Measurements from ENCODE around the gene ACOX3. TPM values are rescaled to one million over a fixed set of nuclear protein-coding genes. Genes with fewer than 3 reads are reported as not detected.
A peak's percentile ranks its signal among the peaks of the same experiment; 100 is the strongest.
"Not testable (repeated sequence)": the region's sequence is repeated elsewhere in the genome, so short reads cannot be mapped to it uniquely, and the experiment has no call there.

Gene ACOX3
- total RNA-seq, 1 donor from 2014 or later, result 16.6 TPM

DNA sequence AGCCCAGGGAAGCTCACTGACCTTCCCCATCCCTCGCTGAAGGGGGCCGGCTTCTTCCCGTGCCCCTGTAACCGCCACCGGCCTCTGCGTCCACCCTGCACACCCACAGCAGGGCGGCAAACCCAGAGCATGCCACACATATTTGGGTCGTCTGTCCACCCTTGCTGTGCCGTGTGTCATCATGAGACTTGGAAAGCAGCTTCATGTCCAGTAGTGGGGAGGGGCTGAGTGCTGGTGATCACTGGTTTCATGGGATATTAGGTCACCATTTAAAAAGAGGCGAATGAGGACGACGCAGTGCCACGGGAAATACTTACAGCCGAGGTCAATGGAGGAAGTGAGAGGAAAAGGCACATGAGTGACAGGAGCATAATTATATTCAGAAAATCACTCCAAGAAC, 96.1 kb downstream of the ACOX3 start:
- Mint-ChIP-seq H3K9me3 (no peaks in the 10 kb centered on the region), H3K4me1 (peaks cover 5% of the 10 kb centered on the region), H3K36me3 (ENCODE audit: low read depth) (no peaks in the 10 kb centered on the region), H3K4me3 (no peak overlapping the region), H3K27me3 (ENCODE audit: low read depth) (no peaks in the 10 kb centered on the region), H3K27ac (ENCODE audit: unreplicated experiment) (peak overlapping the region; percentile 38)
- TF ChIP-seq, protein P1, sequence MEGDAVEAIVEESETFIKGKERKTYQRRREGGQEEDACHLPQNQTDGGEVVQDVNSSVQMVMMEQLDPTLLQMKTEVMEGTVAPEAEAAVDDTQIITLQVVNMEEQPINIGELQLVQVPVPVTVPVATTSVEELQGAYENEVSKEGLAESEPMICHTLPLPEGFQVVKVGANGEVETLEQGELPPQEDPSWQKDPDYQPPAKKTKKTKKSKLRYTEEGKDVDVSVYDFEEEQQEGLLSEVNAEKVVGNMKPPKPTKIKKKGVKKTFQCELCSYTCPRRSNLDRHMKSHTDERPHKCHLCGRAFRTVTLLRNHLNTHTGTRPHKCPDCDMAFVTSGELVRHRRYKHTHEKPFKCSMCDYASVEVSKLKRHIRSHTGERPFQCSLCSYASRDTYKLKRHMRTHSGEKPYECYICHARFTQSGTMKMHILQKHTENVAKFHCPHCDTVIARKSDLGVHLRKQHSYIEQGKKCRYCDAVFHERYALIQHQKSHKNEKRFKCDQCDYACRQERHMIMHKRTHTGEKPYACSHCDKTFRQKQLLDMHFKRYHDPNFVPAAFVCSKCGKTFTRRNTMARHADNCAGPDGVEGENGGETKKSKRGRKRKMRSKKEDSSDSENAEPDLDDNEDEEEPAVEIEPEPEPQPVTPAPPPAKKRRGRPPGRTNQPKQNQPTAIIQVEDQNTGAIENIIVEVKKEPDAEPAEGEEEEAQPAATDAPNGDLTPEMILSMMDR (conservative IDR thresholded peaks at IDR 0.05), result no peak
- DNase-seq (ENCODE audit: low read depth, low spot score), result no peak

DNA sequence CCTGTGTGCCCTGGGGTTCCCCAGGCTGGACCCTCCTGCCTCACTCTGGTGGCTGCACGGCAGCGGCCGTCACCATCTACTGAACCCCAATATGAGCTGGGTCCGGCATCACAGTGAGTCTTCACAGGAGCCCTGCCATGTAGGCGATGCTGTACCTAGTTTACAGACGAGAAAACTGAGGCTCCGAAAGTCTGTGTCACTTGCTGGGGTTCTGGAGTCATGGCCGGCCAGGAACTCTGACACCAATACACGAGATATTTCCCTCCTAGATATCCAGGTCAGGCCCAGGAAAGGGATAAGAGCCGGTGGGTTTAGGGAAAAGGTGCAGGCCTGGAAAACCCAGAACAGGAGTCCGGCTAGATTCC, 96.6 kb downstream of the ACOX3 start:
- Mint-ChIP-seq H3K9me3 (no peaks in the 10 kb centered on the region), H3K36me3 (ENCODE audit: low read depth) (no peaks in the 10 kb centered on the region), H3K27me3 (ENCODE audit: low read depth) (no peaks in the 10 kb centered on the region), H3K4me3 (no peak overlapping the region), H3K27ac (ENCODE audit: unreplicated experiment) (no peak overlapping the region), H3K4me1 (peaks cover 5% of the 10 kb centered on the region)
- TF ChIP-seq, protein P1 (conservative IDR thresholded peaks at IDR 0.05), result no peak
- no peak for DNase-seq (ENCODE audit: low read depth, low spot score)

DNA sequence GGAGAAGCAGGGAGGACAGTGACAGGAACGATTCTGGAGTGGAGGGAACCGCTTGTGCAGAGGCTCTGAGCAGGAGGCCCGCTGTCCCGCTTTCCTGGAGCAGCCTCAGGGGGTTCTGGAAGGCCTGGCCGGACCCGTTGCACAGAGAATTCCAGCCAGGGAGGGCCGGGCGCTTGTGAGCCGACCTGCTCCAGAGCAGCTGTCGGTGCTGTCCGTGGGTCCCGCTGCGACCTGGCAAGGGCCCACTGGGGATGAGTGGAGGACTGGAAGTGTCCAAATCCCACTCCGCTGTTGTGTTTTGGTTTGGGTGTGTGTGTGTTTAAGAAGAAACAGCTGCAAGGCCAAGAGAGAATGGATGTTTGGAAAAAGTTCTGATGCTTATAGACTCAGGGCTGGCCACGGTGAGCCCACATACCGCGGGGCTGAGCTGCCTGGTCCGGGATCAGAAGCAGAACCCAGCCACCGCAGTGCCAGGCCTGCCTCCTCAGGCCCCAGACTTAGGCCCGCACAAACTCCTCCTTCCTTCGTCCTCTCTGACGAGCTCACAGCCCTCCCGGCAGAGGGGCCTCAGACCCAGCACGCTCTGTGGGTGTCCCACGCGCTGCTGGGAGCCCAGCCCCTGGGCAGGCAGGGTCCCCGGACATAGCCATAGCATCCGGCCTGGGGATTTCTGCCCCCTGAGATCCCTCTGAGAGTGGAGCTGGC, 97.1 kb downstream of the ACOX3 start:
- H3K9me3 Mint-ChIP-seq, result no peaks in the 10 kb centered on the region
- TF ChIP-seq, protein P1 (conservative IDR thresholded peaks at IDR 0.05), result no peak
- H3K4me1 Mint-ChIP-seq, result peaks cover 5% of the 10 kb centered on the region
- H3K27me3 Mint-ChIP-seq (ENCODE audit: low read depth), result no peaks in the 10 kb centered on the region
- no peak overlapping the region for H3K27ac Mint-ChIP-seq (ENCODE audit: unreplicated experiment)
- no peaks in the 10 kb centered on the region for H3K36me3 Mint-ChIP-seq (ENCODE audit: low read depth)
- no peak overlapping the region for H3K4me3 Mint-ChIP-seq
- no peak for DNase-seq (ENCODE audit: low read depth, low spot score)

DNA sequence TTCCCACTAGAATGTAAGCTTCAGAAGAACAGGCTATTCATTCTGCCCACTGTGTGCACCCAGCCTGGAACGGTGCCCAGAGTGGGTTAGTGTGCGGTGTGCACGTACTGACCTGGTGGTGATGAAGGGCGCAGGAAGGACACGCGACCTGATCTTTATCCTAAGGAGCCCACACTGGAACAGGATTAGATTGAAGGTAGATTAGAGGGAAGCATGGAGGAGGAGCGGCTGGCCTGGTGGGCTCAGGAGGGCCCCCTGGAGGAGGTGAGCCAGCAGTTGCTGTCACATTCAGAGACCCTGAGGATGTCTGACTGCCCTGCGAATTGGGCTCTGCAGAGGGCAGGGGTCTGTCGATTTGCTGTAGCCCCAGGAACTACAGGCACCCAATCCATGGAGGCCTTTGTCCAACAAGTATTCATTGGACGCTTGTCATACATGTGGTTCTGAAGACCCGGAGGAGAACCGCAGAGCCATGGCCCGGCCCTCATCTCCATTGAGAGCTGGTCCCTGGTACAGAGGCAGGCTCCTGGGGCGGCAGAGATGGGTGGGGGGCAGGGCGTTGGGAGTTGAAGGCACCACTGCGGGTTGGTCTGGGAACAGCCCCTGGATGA, 97.8 kb downstream of the ACOX3 start:
- peak; percentile 15 for DNase-seq (ENCODE audit: low read depth, low spot score)
- H3K4me3 Mint-ChIP-seq, result no peak overlapping the region
- TF ChIP-seq, protein P1 (conservative IDR thresholded peaks at IDR 0.05), result no peak
- peaks cover 2% of the 10 kb centered on the region for H3K9me3 Mint-ChIP-seq
- no peaks in the 10 kb centered on the region for H3K27me3 Mint-ChIP-seq (ENCODE audit: low read depth)
- H3K36me3 Mint-ChIP-seq (ENCODE audit: low read depth), result peaks cover 2% of the 10 kb centered on the region
- peaks cover 5% of the 10 kb centered on the region for H3K4me1 Mint-ChIP-seq
- H3K27ac Mint-ChIP-seq (ENCODE audit: unreplicated experiment), result no peak overlapping the region

DNA sequence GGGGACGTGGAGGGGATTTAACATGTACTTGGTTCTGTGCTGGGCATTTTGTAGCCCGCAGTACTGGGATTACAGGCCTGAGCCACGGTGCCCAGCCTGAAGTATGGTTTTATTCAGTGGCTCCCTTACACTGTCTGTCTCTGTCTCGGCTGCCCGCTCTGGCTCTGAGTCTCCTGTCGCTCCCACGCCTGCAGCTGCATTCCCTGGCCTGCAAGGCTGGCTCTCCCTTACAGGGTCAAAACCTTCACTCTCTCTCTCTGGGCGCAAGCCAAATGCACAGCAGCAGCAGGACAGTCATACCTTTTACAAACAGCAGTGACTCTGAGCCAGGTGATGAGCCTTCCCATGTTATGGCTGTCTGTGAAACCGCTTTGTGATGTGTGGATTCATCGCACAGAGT, 98.8 kb downstream of the ACOX3 start:
- Mint-ChIP-seq H3K9me3 (peaks cover 5% of the 10 kb centered on the region), H3K4me1 (peaks cover 5% of the 10 kb centered on the region), H3K27me3 (ENCODE audit: low read depth) (no peaks in the 10 kb centered on the region), H3K4me3 (no peak overlapping the region), H3K36me3 (ENCODE audit: low read depth) (peaks cover 5% of the 10 kb centered on the region), H3K27ac (ENCODE audit: unreplicated experiment) (no peak overlapping the region)
- TF ChIP-seq, protein P1 (conservative IDR thresholded peaks at IDR 0.05), result no peak
- DNase-seq (ENCODE audit: low read depth, low spot score), result no peak

DNA sequence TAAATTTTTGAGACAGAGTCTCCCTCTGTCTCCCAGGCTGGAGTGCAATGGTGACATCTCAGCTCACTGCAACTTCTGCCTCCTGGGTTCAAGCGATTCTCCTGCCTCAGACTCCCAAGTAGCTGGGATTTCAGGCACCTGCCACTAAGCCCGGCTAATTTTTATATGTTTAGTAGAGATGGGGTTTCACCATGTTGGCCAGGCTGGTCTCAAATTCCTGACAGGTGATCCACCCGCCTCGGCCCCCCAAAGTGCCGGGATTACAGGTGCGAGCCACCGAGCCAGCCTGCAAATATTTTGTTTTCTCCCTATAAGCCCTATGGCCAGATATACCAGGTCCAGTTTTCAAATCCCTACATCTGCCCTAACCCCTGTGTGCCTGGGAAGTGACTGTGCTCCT, 99.2 kb downstream of the ACOX3 start:
- H3K27ac Mint-ChIP-seq (ENCODE audit: unreplicated experiment); H3K9me3 Mint-ChIP-seq; H3K27me3 Mint-ChIP-seq (ENCODE audit: low read depth); H3K36me3 Mint-ChIP-seq (ENCODE audit: low read depth); H3K4me3 Mint-ChIP-seq; H3K4me1 Mint-ChIP-seq; DNase-seq (ENCODE audit: low read depth, low spot score): not testable (repeated sequence)

All from neural crest cell (in vitro differentiated cells).